Tibial nerve (tissue), 3 donors: ENCODE data around the gene CDKL5.

Experiments
- POLR2A ChIP-seq, 2 donors: fragments of 450-650 bp; IDR thresholded peaks; one replicate each; pipeline ENCODE4 v1.6.1; 2017; ENCODE audit warnings: antibody characterized with exemption in 2 of 2, mild to moderate bottlenecking in 2 of 2, moderate library complexity in 2 of 2
- TF ChIP-seq, protein P1 (sequence below), 5 experiments: fragments of 200-600 bp in 3 of 5; fragments of 450-650 bp in 2 of 5; sonication (generic) in 3 of 5; IDR thresholded peaks; one replicate each; pipeline ENCODE4 v1.5.1; 2016 to 2019; ENCODE audit warnings: antibody characterized with exemption in 5 of 5, mild to moderate bottlenecking in 3 of 5, moderate library complexity in 2 of 5

DNA sequence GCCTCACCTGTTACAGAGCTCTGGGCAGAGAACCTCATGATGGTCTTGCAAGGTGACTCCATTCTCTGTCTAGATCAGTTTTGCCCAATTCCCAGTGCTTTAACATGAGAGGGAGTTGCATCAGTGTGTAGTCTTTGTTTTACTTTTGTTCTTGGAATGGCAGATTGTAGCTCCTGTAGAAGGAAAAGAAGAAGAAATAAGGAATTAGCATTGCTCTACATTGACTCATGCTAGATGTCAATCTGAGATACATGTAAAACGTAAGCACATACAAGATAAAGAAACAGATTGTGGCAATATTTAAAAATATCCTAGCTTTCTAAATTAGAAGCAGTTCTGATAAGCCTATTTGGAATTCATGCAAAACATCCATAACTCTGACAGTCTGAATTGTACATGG is 266.0 kb downstream of the CDKL5 start:
- TF ChIP-seq, protein P1, sequence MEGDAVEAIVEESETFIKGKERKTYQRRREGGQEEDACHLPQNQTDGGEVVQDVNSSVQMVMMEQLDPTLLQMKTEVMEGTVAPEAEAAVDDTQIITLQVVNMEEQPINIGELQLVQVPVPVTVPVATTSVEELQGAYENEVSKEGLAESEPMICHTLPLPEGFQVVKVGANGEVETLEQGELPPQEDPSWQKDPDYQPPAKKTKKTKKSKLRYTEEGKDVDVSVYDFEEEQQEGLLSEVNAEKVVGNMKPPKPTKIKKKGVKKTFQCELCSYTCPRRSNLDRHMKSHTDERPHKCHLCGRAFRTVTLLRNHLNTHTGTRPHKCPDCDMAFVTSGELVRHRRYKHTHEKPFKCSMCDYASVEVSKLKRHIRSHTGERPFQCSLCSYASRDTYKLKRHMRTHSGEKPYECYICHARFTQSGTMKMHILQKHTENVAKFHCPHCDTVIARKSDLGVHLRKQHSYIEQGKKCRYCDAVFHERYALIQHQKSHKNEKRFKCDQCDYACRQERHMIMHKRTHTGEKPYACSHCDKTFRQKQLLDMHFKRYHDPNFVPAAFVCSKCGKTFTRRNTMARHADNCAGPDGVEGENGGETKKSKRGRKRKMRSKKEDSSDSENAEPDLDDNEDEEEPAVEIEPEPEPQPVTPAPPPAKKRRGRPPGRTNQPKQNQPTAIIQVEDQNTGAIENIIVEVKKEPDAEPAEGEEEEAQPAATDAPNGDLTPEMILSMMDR (IDR thresholded peaks at IDR 0.05): no peak
- no peak for TF ChIP-seq POLR2A (IDR thresholded peaks at IDR 0.05)
